BLaER1 treated with 17β-estradiol and CSF1 and Interleukin-3, amounts not matched to agents 10 nM and 100 nM (cell line): ENCODE results near the gene COL9A3.

Source experiments
- H3K27ac ChIP-seq, 11 experiments: shearing (Covaris generic); formaldehyde crosslinking; 2 replicates each; pipeline ENCODE4 v1.8.1; 2022
- H3K27me3 ChIP-seq, 11 experiments: shearing (Covaris generic); formaldehyde crosslinking; 2 replicates each; pipeline ENCODE4 v1.8.1; 2022
- H3K36me3 ChIP-seq, 11 experiments: shearing (Covaris generic); formaldehyde crosslinking; 2 replicates each; pipeline ENCODE4 v1.8.1; 2022
- H3K4me1 ChIP-seq, 10 experiments: shearing (Covaris generic); formaldehyde crosslinking; 2 replicates each; pipeline ENCODE4 v1.8.1; 2022
- H3K4me2 ChIP-seq, 11 experiments: shearing (Covaris generic); formaldehyde crosslinking; 2 replicates each; pipeline ENCODE4 v1.8.1; 2022
- H3K4me3 ChIP-seq, 10 experiments: shearing (Covaris generic); formaldehyde crosslinking; 2 replicates each; pipeline ENCODE4 v1.8.1; 2022
- H3K9ac ChIP-seq, 11 experiments: shearing (Covaris generic); formaldehyde crosslinking; 2 replicates each; pipeline ENCODE4 v1.8.1; 2022
- H3K9me3 ChIP-seq, 11 experiments: shearing (Covaris generic); formaldehyde crosslinking; replicated peaks in 1 of 11; 2 replicates each; pipeline ENCODE4 v1.8.1; 2022
- H4K20me1 ChIP-seq, 11 experiments: shearing (Covaris generic); formaldehyde crosslinking; 2 replicates each; pipeline ENCODE4 v1.8.1; 2022
- Cebpa-rat ChIP-seq, 11 experiments: shearing (Covaris generic); IDR thresholded peaks; 2 replicates each; pipeline ENCODE4 v1.8.1; 2022

The COL9A3 gene

GRCh38 chr20:62790075-62790474, 26.8 kb upstream of the COL9A3 start:
- Histone ChIP-seq H3K9ac (no peak overlapping the region), H3K4me1 (peaks cover 86 to 95% (median 91%) of the 10 kb centered on the region in 10 experiments), H3K9me3 (peaks cover 0 to 14% (median 0%) of the 10 kb centered on the region in 11 experiments; a peak in 6 of 22 replicates), H3K27me3 (no peaks in the 10 kb centered on the region), H3K4me2 (peak overlapping the region in 10 of 11 experiments; percentile 79 to 93 (median 90); a peak in 17 of 22 replicates), H3K27ac (no peak overlapping the region), H3K4me3 (no peak overlapping the region), H3K36me3 (no peaks in the 10 kb centered on the region), H4K20me1 (peaks cover 0 to 13% (median 0%) of the 10 kb centered on the region in 11 experiments; a peak in 3 of 22 replicates)
- TF ChIP-seq Cebpa-rat (IDR thresholded peaks at IDR 0.05): no peak

- TF ChIP-seq Cebpa-rat (IDR thresholded peaks at IDR 0.05): no peak
- Histone ChIP-seq H3K9ac (no peak overlapping the region), H4K20me1 (peaks cover 0 to 13% (median 0%) of the 10 kb centered on the region in 11 experiments; a peak in 3 of 22 replicates), H3K36me3 (no peaks in the 10 kb centered on the region), H3K27me3 (no peaks in the 10 kb centered on the region), H3K9me3 (peaks cover 0 to 14% (median 0%) of the 10 kb centered on the region in 11 experiments; a peak in 6 of 22 replicates), H3K27ac (peak overlapping the region in 2 of 11 experiments; percentile 11 to 21; a peak in 2 of 22 replicates), H3K4me1 (peaks cover 75 to 92% (median 86%) of the 10 kb centered on the region in 10 experiments), H3K4me2 (peak overlapping the region; percentile 37 to 95 (median 69); a peak in 18 of 22 replicates), H3K4me3 (no peak overlapping the region)
These were observed 25.3 kb upstream of the COL9A3 start for GRCh38 chr20:62791301-62792181.

- H3K4me1 ChIP-seq: peaks cover 71 to 89% (median 83%) of the 10 kb centered on the region in 10 experiments
- peaks cover 0 to 6% (median 0%) of the 10 kb centered on the region in 11 experiments; a peak in 6 of 22 replicates for H3K9me3 ChIP-seq
- peaks cover 0 to 18% (median 5%) of the 10 kb centered on the region in 11 experiments; a peak in 14 of 22 replicates for H4K20me1 ChIP-seq
- H3K4me3 ChIP-seq: no peak overlapping the region
- H3K27me3 ChIP-seq: no peaks in the 10 kb centered on the region
- TF ChIP-seq Cebpa-rat (IDR thresholded peaks at IDR 0.05): no peak
- peak overlapping the region; percentile 37 to 95 (median 73); a peak in 20 of 22 replicates for H3K4me2 ChIP-seq
- H3K27ac ChIP-seq: peak overlapping the region in 2 of 11 experiments; percentile 11 to 21; a peak in 3 of 22 replicates
- H3K36me3 ChIP-seq: peaks cover 0 to 2% (median 0%) of the 10 kb centered on the region in 11 experiments; a peak in 2 of 22 replicates
- no peak overlapping the region for H3K9ac ChIP-seq
These were observed 24.5 kb upstream of the COL9A3 start for GRCh38 chr20:62792182-62792939.

- H3K4me1 ChIP-seq: peaks cover 71 to 89% (median 83%) of the 10 kb centered on the region in 10 experiments
- TF ChIP-seq Cebpa-rat (IDR thresholded peaks at IDR 0.05): no peak
- H3K4me3 ChIP-seq: peak overlapping the region in 3 of 10 experiments; percentile 21 to 28 (median 26); a peak in 2 of 20 replicates
- peak overlapping the region in 5 of 11 experiments; percentile 50 to 83 (median 70); a peak in 11 of 22 replicates for H3K9ac ChIP-seq
- H3K9me3 ChIP-seq: no peaks in the 10 kb centered on the region
- peak overlapping the region; percentile 41 to 91 (median 66); a peak in 21 of 22 replicates for H3K27ac ChIP-seq
- peak overlapping the region; percentile 37 to 95 (median 73) for H3K4me2 ChIP-seq
- peaks cover 0 to 26% (median 12%) of the 10 kb centered on the region in 11 experiments; a peak in 16 of 22 replicates for H4K20me1 ChIP-seq
- peaks cover 2 to 10% (median 4%) of the 10 kb centered on the region in 11 experiments; a peak in 20 of 22 replicates for H3K36me3 ChIP-seq
- H3K27me3 ChIP-seq: no peaks in the 10 kb centered on the region
These were observed 23.7 kb upstream of the COL9A3 start for GRCh38 chr20:62792940-62793756.

GRCh38 chr20:62793757-62794006, 23.2 kb upstream of the COL9A3 start:
- Histone ChIP-seq H3K4me3 (peak overlapping the region in 4 of 10 experiments; percentile 21 to 49 (median 27); a peak in 5 of 20 replicates), H3K9ac (peak overlapping the region in 6 of 11 experiments; percentile 35 to 83 (median 70); a peak in 13 of 22 replicates), H3K27me3 (no peaks in the 10 kb centered on the region), H3K27ac (peak overlapping the region; percentile 41 to 91 (median 66); a peak in 21 of 22 replicates), H3K9me3 (no peaks in the 10 kb centered on the region), H3K36me3 (peaks cover 8 to 16% (median 10%) of the 10 kb centered on the region in 11 experiments; a peak in 21 of 22 replicates), H4K20me1 (peaks cover 0 to 32% (median 18%) of the 10 kb centered on the region in 11 experiments; a peak in 16 of 22 replicates), H3K4me2 (peak overlapping the region; percentile 37 to 95 (median 73)), H3K4me1 (peaks cover 71 to 89% (median 83%) of the 10 kb centered on the region in 10 experiments)
- no peak for TF ChIP-seq Cebpa-rat (IDR thresholded peaks at IDR 0.05)

GRCh38 chr20:62794007-62794724, 22.7 kb upstream of the COL9A3 start:
- H3K4me1 ChIP-seq: peaks cover 71 to 89% (median 83%) of the 10 kb centered on the region in 10 experiments
- H3K4me2 ChIP-seq: peak overlapping the region; percentile 85 to 100 (median 98)
- peak overlapping the region; percentile 75 to 88 (median 86) for H3K9ac ChIP-seq
- H4K20me1 ChIP-seq: peaks cover 0 to 36% (median 22%) of the 10 kb centered on the region in 11 experiments; a peak in 16 of 22 replicates
- no peaks in the 10 kb centered on the region for H3K27me3 ChIP-seq
- H3K4me3 ChIP-seq: peak overlapping the region; percentile 55 to 79 (median 67)
- H3K9me3 ChIP-seq: no peaks in the 10 kb centered on the region
- peak overlapping the region; percentile 72 to 91 (median 84); a peak in 21 of 22 replicates for H3K27ac ChIP-seq
- H3K36me3 ChIP-seq: peaks cover 13 to 20% (median 15%) of the 10 kb centered on the region in 11 experiments
- no peak for TF ChIP-seq Cebpa-rat (IDR thresholded peaks at IDR 0.05)

GRCh38 chr20:62795023-62795761, 21.7 kb upstream of the COL9A3 start:
- peaks cover 0 to 44% (median 25%) of the 10 kb centered on the region in 11 experiments; a peak in 16 of 22 replicates for H4K20me1 ChIP-seq
- no peak for TF ChIP-seq Cebpa-rat (IDR thresholded peaks at IDR 0.05)
- H3K9me3 ChIP-seq: no peaks in the 10 kb centered on the region
- H3K4me3 ChIP-seq: peak overlapping the region; percentile 55 to 79 (median 67)
- peak overlapping the region; percentile 75 to 88 (median 86) for H3K9ac ChIP-seq
- H3K27me3 ChIP-seq: no peaks in the 10 kb centered on the region
- H3K4me1 ChIP-seq: peaks cover 64 to 85% (median 78%) of the 10 kb centered on the region in 10 experiments
- H3K27ac ChIP-seq: peak overlapping the region; percentile 62 to 87 (median 79)
- H3K36me3 ChIP-seq: peaks cover 23 to 31% (median 25%) of the 10 kb centered on the region in 11 experiments
- H3K4me2 ChIP-seq: peak overlapping the region; percentile 85 to 100 (median 98)
